HEK293T (cell line): ENCODE data around the gene CCDC32.

Source experiments
- ARNT ChIP-seq: fragments of 450-650 bp; IDR thresholded peaks from 2 replicates; pipeline ENCODE4 v1.6.1; 2017; ENCODE audit warnings: mild to moderate bottlenecking
- BHLHE40 ChIP-seq: fragments of 450-650 bp; IDR thresholded peaks from 2 replicates; pipeline ENCODE4 v1.6.1; 2016; ENCODE audit warnings: mild to moderate bottlenecking, moderate library complexity, borderline replicate concordance
- FOXA1 ChIP-seq: fragments of 450-650 bp; IDR thresholded peaks from 2 replicates; pipeline ENCODE4 v1.6.1; 2016; ENCODE audit warnings: mild to moderate bottlenecking
- FOXK2 ChIP-seq: fragments of 450-650 bp; IDR thresholded peaks from 2 replicates; pipeline ENCODE4 v1.6.1; 2016; ENCODE audit warnings: mild to moderate bottlenecking
- FOXM1 ChIP-seq: fragments of 450-650 bp; IDR thresholded peaks from 2 replicates; pipeline ENCODE4 v1.6.1; 2017; ENCODE audit warnings: mild to moderate bottlenecking, borderline replicate concordance
- HDGF ChIP-seq: fragments of 450-650 bp; IDR thresholded peaks from 2 replicates; pipeline ENCODE4 v1.6.1; 2017; ENCODE audit warnings: antibody characterized with exemption, borderline replicate concordance
- L3MBTL2 ChIP-seq: fragments of 450-650 bp; conservative IDR thresholded peaks from 2 replicates; pipeline ENCODE4 v1.6.1; 2016; ENCODE audit warnings: mild to moderate bottlenecking
- LEF1 ChIP-seq: fragments of 450-650 bp; IDR thresholded peaks from 2 replicates; pipeline ENCODE4 v1.6.1; 2017; ENCODE audit warnings: mild to moderate bottlenecking, borderline replicate concordance
- NFRKB ChIP-seq: fragments of 450-650 bp; IDR thresholded peaks from 2 replicates; pipeline ENCODE4 v1.6.1; 2016; ENCODE audit warnings: mild to moderate bottlenecking, moderate library complexity
- SP1 ChIP-seq: fragments of 450-650 bp; IDR thresholded peaks from 2 replicates; pipeline ENCODE4 v1.6.1; 2017
- SUZ12 ChIP-seq: fragments of 450-650 bp; IDR thresholded peaks from 2 replicates; pipeline ENCODE4 v1.6.1; 2016; ENCODE audit warnings: mild to moderate bottlenecking
- TARDBP ChIP-seq: fragments of 450-650 bp; IDR thresholded peaks from 2 replicates; pipeline ENCODE4 v1.6.1; 2016
- ZNF384 ChIP-seq: fragments of 450-650 bp; IDR thresholded peaks from 2 replicates; pipeline ENCODE4 v1.6.1; 2016

DNA sequence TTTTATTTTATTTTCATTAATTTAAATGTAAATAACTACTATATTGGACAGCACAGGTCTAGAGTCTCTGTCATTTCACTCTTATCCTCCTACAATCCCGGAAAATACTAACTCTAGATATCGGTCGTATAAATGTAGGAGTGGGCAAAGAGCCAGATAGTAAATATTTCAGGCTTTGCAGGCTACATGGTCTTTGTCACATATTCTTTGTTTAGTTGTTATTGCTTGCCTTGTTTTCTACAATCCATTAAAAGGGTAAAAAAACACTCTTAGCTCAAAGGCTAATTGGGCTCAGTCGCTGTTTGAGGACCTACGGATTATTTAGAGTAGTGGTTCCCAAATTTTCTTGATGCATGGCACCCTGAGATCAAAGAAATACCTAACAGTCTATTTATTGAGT lies 30.9 kb upstream of the CCDC32 start:
- TF ChIP-seq FOXM1 (no peak), NFRKB (no peak), FOXA1 (no peak), TARDBP (no peak), HDGF (no peak), SP1 (no peak), BHLHE40 (no peak), L3MBTL2 (no peak), LEF1 (no peak), SUZ12 (no peak), FOXK2 (no peak), ARNT (no peak), ZNF384 (no peak)
